ENCODE results near the gene LITAF.

DNA sequence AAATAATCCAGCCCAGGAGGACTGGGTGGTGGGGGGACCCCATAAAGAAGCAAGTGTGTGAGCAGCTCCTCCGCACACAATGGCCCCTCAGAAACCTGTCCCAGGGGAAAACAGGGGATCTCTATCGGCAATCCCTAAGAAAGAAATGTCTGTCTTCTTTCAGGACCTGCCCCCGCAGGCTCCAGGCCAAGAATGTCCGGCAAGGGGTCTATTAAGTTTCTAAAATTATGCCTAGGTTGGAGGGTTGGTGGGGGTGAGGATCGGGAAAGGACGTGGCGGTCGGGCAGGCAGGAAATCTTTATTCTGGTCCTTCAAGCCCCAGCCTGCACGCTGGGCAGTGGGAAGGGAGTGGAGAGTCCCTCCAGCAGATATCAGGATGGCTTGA is 23.4 kb upstream of the LITAF start:
- TF ChIP-seq EP300 (IDR thresholded peaks at IDR 0.05; ENCODE audit: low read depth), result no peak
- TF ChIP-seq POLR2A (IDR thresholded peaks at IDR 0.05), result no peak
- TF ChIP-seq, protein P1, sequence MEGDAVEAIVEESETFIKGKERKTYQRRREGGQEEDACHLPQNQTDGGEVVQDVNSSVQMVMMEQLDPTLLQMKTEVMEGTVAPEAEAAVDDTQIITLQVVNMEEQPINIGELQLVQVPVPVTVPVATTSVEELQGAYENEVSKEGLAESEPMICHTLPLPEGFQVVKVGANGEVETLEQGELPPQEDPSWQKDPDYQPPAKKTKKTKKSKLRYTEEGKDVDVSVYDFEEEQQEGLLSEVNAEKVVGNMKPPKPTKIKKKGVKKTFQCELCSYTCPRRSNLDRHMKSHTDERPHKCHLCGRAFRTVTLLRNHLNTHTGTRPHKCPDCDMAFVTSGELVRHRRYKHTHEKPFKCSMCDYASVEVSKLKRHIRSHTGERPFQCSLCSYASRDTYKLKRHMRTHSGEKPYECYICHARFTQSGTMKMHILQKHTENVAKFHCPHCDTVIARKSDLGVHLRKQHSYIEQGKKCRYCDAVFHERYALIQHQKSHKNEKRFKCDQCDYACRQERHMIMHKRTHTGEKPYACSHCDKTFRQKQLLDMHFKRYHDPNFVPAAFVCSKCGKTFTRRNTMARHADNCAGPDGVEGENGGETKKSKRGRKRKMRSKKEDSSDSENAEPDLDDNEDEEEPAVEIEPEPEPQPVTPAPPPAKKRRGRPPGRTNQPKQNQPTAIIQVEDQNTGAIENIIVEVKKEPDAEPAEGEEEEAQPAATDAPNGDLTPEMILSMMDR (IDR thresholded peaks at IDR 0.05), result no peak
- no peak for TF ChIP-seq POLR2AphosphoS5 (IDR thresholded peaks at IDR 0.05)
